BE2C (cell line): Measurements from ENCODE around the gene POLR2M.
A peak's percentile ranks its signal among the peaks of the same experiment; 100 is the strongest.

Experiments
- DNase-seq: peaks from one replicate; pipeline ENCODE4 v3.0.0-alpha.2; 2020
- H3K27me3 ChIP-seq: fragments of 250-450 bp; sonication (Bioruptor Pico); 2 replicates; pipeline ENCODE4 v1.5.1; 2020; ENCODE audit warnings: mild to moderate bottlenecking
- H3K36me3 ChIP-seq: fragments of 250-450 bp; sonication (Bioruptor Pico); 2 replicates; pipeline ENCODE4 v1.5.1; 2020; ENCODE audit warnings: mild to moderate bottlenecking
- H3K4me1 ChIP-seq: fragments of 250-450 bp; sonication (Bioruptor Pico); 2 replicates; pipeline ENCODE4 v1.5.1; 2020
- H3K4me3 ChIP-seq: 2 replicates; pipeline ENCODE4 v1.5.1; 2011; ENCODE audit warnings: low read depth, low read length
- H3K9me3 ChIP-seq: fragments of 250-450 bp; sonication (Bioruptor Pico); 2 replicates; pipeline ENCODE4 v1.5.1; 2020
- TF ChIP-seq, protein P1 (sequence below): IDR thresholded peaks from 2 replicates; pipeline ENCODE4 v1.5.1; 2012; ENCODE audit warnings: mild to moderate bottlenecking, low read depth, low read length

The POLR2M gene

DNA sequence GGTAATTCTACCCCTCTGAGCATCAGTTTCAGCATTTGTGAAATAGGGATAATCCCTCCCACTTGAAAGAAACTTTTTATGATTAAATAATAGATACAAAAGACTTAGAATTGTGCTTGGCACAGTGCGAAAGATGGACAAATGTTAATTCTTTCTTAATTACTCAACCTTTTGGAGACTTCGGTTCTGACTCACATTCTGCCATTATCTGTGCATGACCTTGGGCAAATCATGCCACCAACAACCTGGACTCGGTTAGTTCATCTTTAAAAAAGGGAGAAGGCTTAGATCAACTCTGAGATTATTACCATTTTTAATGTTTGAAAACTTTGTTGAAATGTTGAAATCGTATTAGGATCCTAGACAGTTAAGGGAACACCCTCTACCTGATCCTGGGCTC, 40.6 kb upstream of the POLR2M start:
- TF ChIP-seq, protein P1, sequence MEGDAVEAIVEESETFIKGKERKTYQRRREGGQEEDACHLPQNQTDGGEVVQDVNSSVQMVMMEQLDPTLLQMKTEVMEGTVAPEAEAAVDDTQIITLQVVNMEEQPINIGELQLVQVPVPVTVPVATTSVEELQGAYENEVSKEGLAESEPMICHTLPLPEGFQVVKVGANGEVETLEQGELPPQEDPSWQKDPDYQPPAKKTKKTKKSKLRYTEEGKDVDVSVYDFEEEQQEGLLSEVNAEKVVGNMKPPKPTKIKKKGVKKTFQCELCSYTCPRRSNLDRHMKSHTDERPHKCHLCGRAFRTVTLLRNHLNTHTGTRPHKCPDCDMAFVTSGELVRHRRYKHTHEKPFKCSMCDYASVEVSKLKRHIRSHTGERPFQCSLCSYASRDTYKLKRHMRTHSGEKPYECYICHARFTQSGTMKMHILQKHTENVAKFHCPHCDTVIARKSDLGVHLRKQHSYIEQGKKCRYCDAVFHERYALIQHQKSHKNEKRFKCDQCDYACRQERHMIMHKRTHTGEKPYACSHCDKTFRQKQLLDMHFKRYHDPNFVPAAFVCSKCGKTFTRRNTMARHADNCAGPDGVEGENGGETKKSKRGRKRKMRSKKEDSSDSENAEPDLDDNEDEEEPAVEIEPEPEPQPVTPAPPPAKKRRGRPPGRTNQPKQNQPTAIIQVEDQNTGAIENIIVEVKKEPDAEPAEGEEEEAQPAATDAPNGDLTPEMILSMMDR = no peak
- Histone ChIP-seq H3K4me1 (peaks cover 3% of the 10 kb centered on the region; the same call in 1 of the 2 replicates), H3K9me3 (no peaks in the 10 kb centered on the region), H3K36me3 (no peaks in the 10 kb centered on the region), H3K4me3 (no peak overlapping the region), H3K27me3 (no peaks in the 10 kb centered on the region)
- no peak for DNase-seq

DNA sequence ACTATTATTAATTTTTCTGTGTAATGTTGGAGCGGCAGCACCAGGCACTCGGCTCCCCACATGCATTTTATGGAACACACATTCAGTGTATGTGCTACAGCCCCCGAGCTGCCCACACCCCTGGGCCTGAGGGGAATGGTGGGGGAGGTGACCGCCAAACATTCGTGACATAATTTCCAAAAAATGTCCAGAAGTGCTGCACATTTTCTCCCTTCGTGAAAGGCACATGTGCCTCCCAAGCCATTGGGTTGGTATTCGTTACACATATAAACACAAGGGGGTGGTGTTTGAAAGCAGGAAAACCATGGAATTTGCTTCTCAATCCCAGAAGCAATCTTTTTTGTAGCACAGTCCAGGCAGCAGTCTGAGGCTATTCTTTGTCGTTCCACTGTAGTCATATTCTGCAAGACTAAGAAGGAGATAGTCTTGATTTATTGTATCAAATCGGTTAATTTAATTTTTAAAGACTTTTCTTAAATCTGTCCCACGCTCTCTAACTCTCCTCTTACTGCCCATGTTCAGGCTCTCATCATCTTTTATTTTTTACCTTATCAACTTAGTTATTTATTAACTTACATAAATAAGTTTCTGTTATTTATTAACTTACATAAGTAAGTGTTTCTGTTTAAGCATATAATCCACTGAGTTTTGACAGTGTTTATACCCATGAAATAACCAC, 39.2 kb upstream of the POLR2M start:
- no peaks in the 10 kb centered on the region for H3K9me3 ChIP-seq
- H3K4me3 ChIP-seq = no peak overlapping the region
- no peaks in the 10 kb centered on the region for H3K36me3 ChIP-seq
- DNase-seq = no peak
- H3K27me3 ChIP-seq = peaks cover 5% of the 10 kb centered on the region; the same call in 1 of the 2 replicates
- peaks cover 3% of the 10 kb centered on the region; the same call in 1 of the 2 replicates for H3K4me1 ChIP-seq
- TF ChIP-seq, protein P1 = peak; percentile 67

DNA sequence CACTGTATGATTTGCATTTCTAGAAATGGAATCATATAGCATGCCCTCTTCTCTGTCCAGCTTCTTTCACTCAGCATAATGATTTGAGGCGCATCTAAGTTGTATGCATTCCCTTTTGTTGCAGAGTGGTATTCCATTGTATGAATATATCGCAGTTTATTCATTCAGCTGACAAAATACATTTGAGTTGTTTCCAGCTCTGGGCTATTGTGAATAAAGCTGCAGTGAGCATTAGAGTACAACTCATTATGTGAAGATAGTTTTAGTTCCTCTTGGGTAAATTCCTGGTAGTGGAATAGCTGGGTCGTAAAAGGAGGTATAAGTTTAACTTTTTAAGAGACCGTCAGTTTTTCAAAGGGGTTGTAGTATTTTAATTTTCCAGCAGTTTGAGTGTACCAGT, 38.5 kb upstream of the POLR2M start:
- no peaks in the 10 kb centered on the region for H3K9me3 ChIP-seq
- TF ChIP-seq, protein P1 = no peak
- H3K27me3 ChIP-seq = peaks cover 5% of the 10 kb centered on the region; the same call in 1 of the 2 replicates
- no peaks in the 10 kb centered on the region for H3K36me3 ChIP-seq
- DNase-seq = no peak
- no peak overlapping the region for H3K4me3 ChIP-seq
- H3K4me1 ChIP-seq = peaks cover 3% of the 10 kb centered on the region; the same call in 1 of the 2 replicates

DNA sequence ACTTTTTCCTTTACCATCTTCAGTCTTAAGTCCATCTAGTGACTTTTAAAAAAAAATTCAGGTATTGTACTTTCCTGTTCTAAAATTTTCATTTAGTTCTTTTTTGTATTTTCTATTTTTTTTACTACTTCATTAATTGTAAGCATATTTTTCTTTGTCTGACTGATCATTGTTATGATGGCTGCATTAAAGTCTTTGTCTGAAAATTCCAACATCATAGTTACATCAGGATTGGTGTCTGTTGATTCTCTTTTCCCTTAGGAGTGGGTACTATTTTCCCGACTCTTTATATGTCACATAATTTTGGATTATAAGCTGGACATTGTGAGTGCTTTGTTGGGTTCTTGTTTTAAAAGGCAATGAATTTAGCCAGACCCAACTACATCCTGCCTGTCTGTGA, 34.9 kb upstream of the POLR2M start:
- Histone ChIP-seq H3K4me3 (no peak overlapping the region), H3K27me3 (peaks cover 5% of the 10 kb centered on the region; the same call in 1 of the 2 replicates)

DNA sequence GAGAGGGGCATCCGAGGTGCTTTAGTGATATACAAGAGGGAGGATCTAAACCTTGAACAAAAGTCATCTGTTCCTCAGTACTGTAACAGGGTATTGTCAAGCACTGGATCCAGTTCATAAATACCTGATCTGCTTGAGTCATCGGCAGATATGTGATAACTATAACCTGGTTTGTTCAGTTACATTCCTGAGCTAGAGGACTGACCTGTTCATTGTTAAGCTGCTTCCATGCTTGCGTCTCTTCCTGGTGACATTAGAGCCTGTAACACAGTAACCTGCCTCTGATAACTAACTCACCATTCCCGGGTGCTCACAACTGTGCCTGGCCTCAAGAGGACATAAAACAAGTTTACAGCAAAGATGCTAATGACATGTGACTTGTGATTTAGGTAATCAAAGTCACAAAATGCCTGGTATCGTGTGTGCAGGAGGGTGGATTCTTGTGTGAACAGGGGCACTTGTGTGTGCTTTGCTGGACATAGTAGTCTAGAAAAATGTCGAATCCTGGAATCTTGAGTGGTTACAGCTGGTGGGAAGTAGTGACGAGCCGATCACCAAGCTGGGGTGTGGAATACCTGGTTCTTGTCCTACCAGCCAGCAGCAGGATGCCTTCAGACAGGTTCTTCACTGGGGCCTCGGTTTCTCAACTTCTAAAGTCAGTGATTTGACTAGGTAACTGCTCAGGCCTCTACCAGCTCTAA, 30.9 kb upstream of the POLR2M start:
- TF ChIP-seq, protein P1 = no peak
- DNase-seq = no peak
- Histone ChIP-seq H3K9me3 (no peaks in the 10 kb centered on the region), H3K36me3 (no peaks in the 10 kb centered on the region), H3K27me3 (peaks cover 5% of the 10 kb centered on the region; the same call in 1 of the 2 replicates), H3K4me1 (no peaks in the 10 kb centered on the region), H3K4me3 (no peak overlapping the region)

More for the DNA sequence above, 34.9 kb upstream of the POLR2M start:
- peaks cover 3% of the 10 kb centered on the region; the same call in 1 of the 2 replicates for H3K4me1 ChIP-seq
- TF ChIP-seq, protein P1 = no peak
- no peaks in the 10 kb centered on the region for H3K9me3 ChIP-seq
- DNase-seq = no peak
- H3K36me3 ChIP-seq = no peaks in the 10 kb centered on the region

DNA sequence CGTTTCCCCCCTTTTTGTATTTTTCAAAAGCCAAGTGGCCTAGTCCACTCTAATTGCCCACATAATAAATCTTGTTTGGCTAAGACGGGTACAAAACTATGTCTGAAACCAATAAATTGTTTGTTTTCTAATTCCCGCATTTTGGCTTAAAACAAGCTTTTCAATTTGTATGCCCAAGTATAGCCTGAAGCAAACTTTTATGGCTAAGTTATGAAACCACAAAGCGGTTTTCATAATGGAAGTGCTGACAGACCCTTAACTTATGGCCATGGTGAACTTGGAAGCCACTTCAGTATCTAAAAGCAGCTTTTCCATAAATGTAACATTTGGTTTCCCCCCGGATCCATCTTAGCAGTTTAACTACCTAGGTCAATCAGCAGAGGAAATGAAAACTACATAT, 29.9 kb upstream of the POLR2M start:
- TF ChIP-seq, protein P1 = no peak
- no peaks in the 10 kb centered on the region for H3K36me3 ChIP-seq
- H3K27me3 ChIP-seq = peaks cover 5% of the 10 kb centered on the region; the same call in 1 of the 2 replicates
- DNase-seq = no peak
- no peaks in the 10 kb centered on the region for H3K9me3 ChIP-seq
- no peaks in the 10 kb centered on the region for H3K4me1 ChIP-seq
- no peak overlapping the region for H3K4me3 ChIP-seq
